SU-DHL-6 (cell line): ENCODE data around the gene SERAC1.

Experiments used
- H2AFZ ChIP-seq: fragments of 200-600 bp; sonication (generic); 2 replicates; pipeline ENCODE4 v1.6.1; 2014; ENCODE audit warnings: low read depth, mild to moderate bottlenecking, moderate library complexity, mixed read lengths, antibody characterized with exemption, low read length; ENCODE audit not compliant: severe bottlenecking
- H3F3A ChIP-seq: fragments of 200-600 bp; shearing (Covaris generic); 2 replicates; pipeline ENCODE4 v1.6.0; 2016; ENCODE audit warnings: antibody characterized with exemption, mild to moderate bottlenecking; ENCODE audit not compliant: insufficient read depth
- H3K27ac ChIP-seq: fragments of 200-600 bp; sonication (generic); 2 replicates; pipeline ENCODE4 v1.5.1; 2016; ENCODE audit warnings: low read depth, mild to moderate bottlenecking, low read length, moderate library complexity, mixed read lengths
- H3K27me3 ChIP-seq: fragments of 200-600 bp; sonication (generic), shearing (Covaris generic); 2 replicates; pipeline ENCODE4 v1.6.0; 2014; ENCODE audit warnings: mild to moderate bottlenecking, low read length
- H3K36me3 ChIP-seq: fragments of 200-600 bp; sonication (generic); 2 replicates; pipeline ENCODE4 v1.6.1; 2014; ENCODE audit warnings: mild to moderate bottlenecking, low read length, mixed read lengths
- H3K4me2 ChIP-seq: fragments of 300-600, 200-600 bp; shearing (Covaris generic), sonication (generic); 2 replicates; pipeline ENCODE4 v1.6.0; 2014; ENCODE audit warnings: low read length, low read depth, mild to moderate bottlenecking; ENCODE audit not compliant: poor library complexity, severe bottlenecking
- H3K4me3 ChIP-seq: fragments of 200-600 bp; sonication (generic); 2 replicates; pipeline ENCODE4 v1.5.1; 2014; ENCODE audit warnings: antibody characterized with exemption, low read length, mild to moderate bottlenecking, mixed read lengths; ENCODE audit not compliant: insufficient read depth, poor library complexity, severe bottlenecking
- H3K79me2 ChIP-seq: fragments of 200-600 bp; sonication (generic); 2 replicates; pipeline ENCODE4 v1.6.1; 2014; ENCODE audit warnings: mild to moderate bottlenecking, low read length, moderate library complexity; ENCODE audit not compliant: insufficient read depth
- H3K9ac ChIP-seq: fragments of 200-600 bp; sonication (generic); 2 replicates; pipeline ENCODE4 v1.7.0; 2014; ENCODE audit warnings: mild to moderate bottlenecking, low read length
- H3K9me2 ChIP-seq: fragments of 200-600 bp; sonication (generic); replicated peaks from 2 replicates; pipeline ENCODE4 v1.6.1; 2014; ENCODE audit warnings: low read length; ENCODE audit not compliant: insufficient read depth
- H3K9me3 ChIP-seq: fragments of 200-600 bp; sonication (generic); 2 replicates; pipeline ENCODE4 v1.6.1; 2014; ENCODE audit warnings: low read length, mixed read lengths; ENCODE audit not compliant: insufficient read depth
- H4K20me1 ChIP-seq: fragments of 200-600 bp; sonication (generic); 2 replicates; pipeline ENCODE4 v1.6.1; 2014; ENCODE audit warnings: low read depth, mild to moderate bottlenecking, antibody characterized with exemption, low read length, moderate library complexity, mixed read lengths
- CTCF ChIP-seq: fragments of 200-600 bp; sonication (generic); IDR thresholded peaks from one replicate; pipeline ENCODE4 v1.5.1; 2017; ENCODE audit warnings: antibody characterized with exemption, mild to moderate bottlenecking, low read length, moderate library complexity; ENCODE audit not compliant: insufficient read depth, poor library complexity, severe bottlenecking
- EZH2phosphoT487 ChIP-seq: fragments of 200-600 bp; sonication (generic), shearing (Covaris generic); conservative IDR thresholded peaks from 2 replicates; pipeline ENCODE4 v1.6.1; 2018; ENCODE audit warnings: mild to moderate bottlenecking, antibody characterized with exemption, low read length, moderate library complexity, mixed read lengths

SERAC1 gene

GRCh38 chr6:158068893-158069799, 98.9 kb downstream of the SERAC1 start:
- H3K36me3 ChIP-seq = no peaks in the 10 kb centered on the region

DNA sequence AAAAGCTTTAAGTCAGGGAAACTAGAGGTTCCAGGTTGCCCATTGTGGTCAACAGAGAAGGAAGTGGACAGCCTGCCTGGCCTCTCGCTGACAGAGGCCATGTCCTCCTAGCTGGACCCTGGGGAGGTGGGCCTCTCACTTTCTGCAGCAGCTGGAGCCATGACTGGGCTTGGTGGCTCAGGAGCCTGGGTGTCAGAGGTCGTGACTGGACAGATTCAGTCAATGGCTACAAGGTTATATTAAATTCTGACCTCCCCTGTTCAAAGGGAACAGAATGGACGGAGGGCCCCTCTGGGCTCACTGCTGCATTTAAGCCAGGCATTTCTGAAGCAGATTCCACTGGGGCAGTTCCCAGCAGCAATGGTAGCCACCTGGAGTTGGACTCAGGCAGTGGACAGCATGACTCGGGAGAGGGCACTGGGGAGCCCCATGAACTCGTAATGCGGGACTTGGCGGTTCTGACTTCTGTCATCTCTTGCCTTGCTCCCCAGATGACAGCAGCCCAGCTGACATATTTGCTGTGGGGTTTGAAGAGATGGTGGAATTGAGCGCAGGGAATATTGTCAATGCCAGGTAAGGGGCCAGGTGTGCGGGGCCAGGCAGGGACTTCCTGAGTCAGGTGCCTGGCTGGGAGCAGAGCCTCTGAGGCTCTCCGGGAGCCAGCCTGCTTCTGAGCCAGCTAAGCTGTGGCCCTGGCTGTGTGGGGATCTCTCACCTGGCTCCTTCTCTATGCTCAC, 99.7 kb downstream of the SERAC1 start:
- no peak overlapping the region for H3K27ac ChIP-seq
- TF ChIP-seq EZH2phosphoT487 (no peak), CTCF (no peak)
- no peaks in the 10 kb centered on the region for H3K79me2 ChIP-seq
- H3K9ac ChIP-seq = no peak overlapping the region
- no peaks in the 10 kb centered on the region for H4K20me1 ChIP-seq
- no peaks in the 10 kb centered on the region for H3K27me3 ChIP-seq
- no peaks in the 10 kb centered on the region for H3K9me3 ChIP-seq
- H3F3A ChIP-seq = no peaks in the 10 kb centered on the region
- H3K4me3 ChIP-seq = no peak overlapping the region
- H2AFZ ChIP-seq = no peak overlapping the region
- no peaks in the 10 kb centered on the region for H3K36me3 ChIP-seq
- no peak overlapping the region for H3K4me2 ChIP-seq
- no peaks in the 10 kb centered on the region for H3K9me2 ChIP-seq

More at GRCh38 chr6:158068893-158069799, 98.9 kb downstream of the SERAC1 start:
- H2AFZ ChIP-seq = no peak overlapping the region
- H3K4me2 ChIP-seq = no peak overlapping the region
- H3K9me2 ChIP-seq = no peaks in the 10 kb centered on the region
- no peak overlapping the region for H3K9ac ChIP-seq
- no peaks in the 10 kb centered on the region for H3K9me3 ChIP-seq
- H3F3A ChIP-seq = no peaks in the 10 kb centered on the region
- no peak overlapping the region for H3K4me3 ChIP-seq
- H4K20me1 ChIP-seq = no peaks in the 10 kb centered on the region
- H3K27ac ChIP-seq = no peak overlapping the region
- H3K27me3 ChIP-seq = no peaks in the 10 kb centered on the region
- TF ChIP-seq CTCF (no peak), EZH2phosphoT487 (no peak)
- no peaks in the 10 kb centered on the region for H3K79me2 ChIP-seq

DNA sequence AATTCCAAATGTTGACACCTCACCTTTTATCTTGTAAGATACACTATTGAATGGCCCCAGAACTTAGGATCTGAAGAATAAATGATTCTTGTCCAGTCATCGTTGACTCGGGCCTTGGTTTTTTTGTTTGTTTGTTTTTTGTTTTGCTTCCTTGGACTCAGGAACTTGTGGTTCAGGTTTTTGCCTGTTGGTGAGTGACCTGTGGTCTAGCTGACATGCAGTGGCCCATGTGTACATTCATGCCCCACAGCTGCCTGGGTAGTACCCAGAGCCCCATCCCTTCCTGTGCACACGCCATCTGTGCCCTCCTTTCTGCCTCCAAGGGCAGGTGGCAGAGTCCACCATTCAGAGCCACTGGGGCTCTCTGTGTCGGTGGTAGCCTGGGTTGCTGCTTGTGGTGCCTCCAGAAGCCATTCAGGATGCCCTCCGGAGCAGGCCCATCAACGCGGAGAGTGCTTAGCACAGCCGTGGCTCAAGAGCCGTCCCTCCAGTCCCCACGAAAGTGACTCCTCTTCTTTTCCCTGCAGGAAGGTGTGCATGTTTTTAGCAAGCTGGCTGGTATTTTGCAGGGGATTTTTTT, 100.5 kb downstream of the SERAC1 start:
- Histone ChIP-seq H3K27ac (no peak overlapping the region), H3K27me3 (no peaks in the 10 kb centered on the region), H3K9ac (no peak overlapping the region), H3K4me2 (no peak overlapping the region), H3F3A (no peaks in the 10 kb centered on the region), H3K9me2 (no peaks in the 10 kb centered on the region), H2AFZ (no peak overlapping the region), H4K20me1 (no peaks in the 10 kb centered on the region), H3K79me2 (no peaks in the 10 kb centered on the region), H3K4me3 (no peak overlapping the region), H3K9me3 (no peaks in the 10 kb centered on the region), H3K36me3 (no peaks in the 10 kb centered on the region)
- TF ChIP-seq CTCF = no peak
- TF ChIP-seq EZH2phosphoT487 = no peak
